ENCODE measurements around the gene RBMS3.

The RBMS3 gene

GRCh38 chr3:29978036-29978435, 697.2 kb downstream of the RBMS3 start:
- Histone ChIP-seq H3K27me3 (ENCODE audit: control insufficient read depth, insufficient read depth, low read length) (no peaks in the 10 kb centered on the region), H3K4me3 (ENCODE audit: low read depth, low read length) (no peak overlapping the region)

GRCh38 chr3:29991198-29991597, 710.3 kb downstream of the RBMS3 start:
- Histone ChIP-seq H3K4me3 (ENCODE audit: low read depth, low read length) (no peak overlapping the region), H3K36me3 (ENCODE audit: control insufficient read depth, insufficient read depth, low read length) (no peaks in the 10 kb centered on the region), H3K4me1 (ENCODE audit: control insufficient read depth, insufficient read depth, low read length) (no peaks in the 10 kb centered on the region), H3K27me3 (ENCODE audit: control insufficient read depth, insufficient read depth, low read length) (no peaks in the 10 kb centered on the region), H3K9ac (ENCODE audit: low read length) (no peak overlapping the region), H3K27ac (ENCODE audit: low read depth, low read length) (no peak overlapping the region), H3K9me3 (ENCODE audit: control insufficient read depth, insufficient read depth, low read depth, low read length) (no peaks in the 10 kb centered on the region; the same call in 1 of the 2 replicates)

More at GRCh38 chr3:29978036-29978435, 697.2 kb downstream of the RBMS3 start:
- H3K36me3 ChIP-seq (ENCODE audit: control insufficient read depth, insufficient read depth, low read length), result peaks cover 7% of the 10 kb centered on the region
- H3K9me3 ChIP-seq (ENCODE audit: control insufficient read depth, insufficient read depth, low read depth, low read length), result peaks cover 17% of the 10 kb centered on the region
- no peak overlapping the region for H3K9ac ChIP-seq (ENCODE audit: low read length)
- peaks cover 6% of the 10 kb centered on the region; the same call in 1 of the 2 replicates for H3K4me1 ChIP-seq (ENCODE audit: control insufficient read depth, insufficient read depth, low read length)
- H3K27ac ChIP-seq (ENCODE audit: low read depth, low read length), result no peak overlapping the region

- Histone ChIP-seq H3K4me3 (ENCODE audit: low read depth, low read length) (no peak overlapping the region), H3K9me3 (ENCODE audit: control insufficient read depth, insufficient read depth, low read depth, low read length) (no peaks in the 10 kb centered on the region), H3K36me3 (ENCODE audit: control insufficient read depth, insufficient read depth, low read length) (no peaks in the 10 kb centered on the region), H3K4me1 (ENCODE audit: control insufficient read depth, insufficient read depth, low read length) (peaks cover 19% of the 10 kb centered on the region; the same call in 1 of the 2 replicates), H3K27ac (ENCODE audit: low read depth, low read length) (no peak overlapping the region), H3K9ac (ENCODE audit: low read length) (no peak overlapping the region), H3K27me3 (ENCODE audit: control insufficient read depth, insufficient read depth, low read length) (no peaks in the 10 kb centered on the region)
Observed at GRCh38 chr3:30002797-30003196, 721.9 kb downstream of the RBMS3 start.

GRCh38 chr3:30003741-30004140, 722.9 kb downstream of the RBMS3 start:
- Histone ChIP-seq H3K9me3 (ENCODE audit: control insufficient read depth, insufficient read depth, low read depth, low read length) (no peaks in the 10 kb centered on the region), H3K27ac (ENCODE audit: low read depth, low read length) (no peak overlapping the region), H3K9ac (ENCODE audit: low read length) (no peak overlapping the region), H3K36me3 (ENCODE audit: control insufficient read depth, insufficient read depth, low read length) (no peaks in the 10 kb centered on the region), H3K4me1 (ENCODE audit: control insufficient read depth, insufficient read depth, low read length) (peaks cover 22% of the 10 kb centered on the region; the same call in 1 of the 2 replicates), H3K4me3 (ENCODE audit: low read depth, low read length) (no peak overlapping the region), H3K27me3 (ENCODE audit: control insufficient read depth, insufficient read depth, low read length) (no peaks in the 10 kb centered on the region)

- Histone ChIP-seq H3K36me3 (ENCODE audit: control insufficient read depth, insufficient read depth, low read length) (no peaks in the 10 kb centered on the region), H3K4me3 (ENCODE audit: low read depth, low read length) (no peak overlapping the region), H3K27me3 (ENCODE audit: control insufficient read depth, insufficient read depth, low read length) (no peaks in the 10 kb centered on the region), H3K4me1 (ENCODE audit: control insufficient read depth, insufficient read depth, low read length) (peaks cover 22% of the 10 kb centered on the region; the same call in 1 of the 2 replicates), H3K9me3 (ENCODE audit: control insufficient read depth, insufficient read depth, low read depth, low read length) (no peaks in the 10 kb centered on the region), H3K9ac (ENCODE audit: low read length) (no peak overlapping the region), H3K27ac (ENCODE audit: low read depth, low read length) (no peak overlapping the region)
Observed at GRCh38 chr3:30004481-30004880, 723.6 kb downstream of the RBMS3 start.

- no peaks in the 10 kb centered on the region for H3K36me3 ChIP-seq (ENCODE audit: control insufficient read depth, insufficient read depth, low read length)
- H3K27ac ChIP-seq (ENCODE audit: low read depth, low read length), result no peak overlapping the region
- H3K9me3 ChIP-seq (ENCODE audit: control insufficient read depth, insufficient read depth, low read depth, low read length), result no peaks in the 10 kb centered on the region
- H3K4me1 ChIP-seq (ENCODE audit: control insufficient read depth, insufficient read depth, low read length), result peaks cover 22% of the 10 kb centered on the region; the same call in 1 of the 2 replicates
- H3K9ac ChIP-seq (ENCODE audit: low read length), result no peak overlapping the region
- H3K4me3 ChIP-seq (ENCODE audit: low read depth, low read length), result no peak overlapping the region
- H3K27me3 ChIP-seq (ENCODE audit: control insufficient read depth, insufficient read depth, low read length), result no peaks in the 10 kb centered on the region
Observed at GRCh38 chr3:30006111-30006510, 725.2 kb downstream of the RBMS3 start.

GRCh38 chr3:30007668-30008067, 726.8 kb downstream of the RBMS3 start:
- Histone ChIP-seq H3K27ac (ENCODE audit: low read depth, low read length) (no peak overlapping the region), H3K9me3 (ENCODE audit: control insufficient read depth, insufficient read depth, low read depth, low read length) (no peaks in the 10 kb centered on the region), H3K36me3 (ENCODE audit: control insufficient read depth, insufficient read depth, low read length) (no peaks in the 10 kb centered on the region), H3K9ac (ENCODE audit: low read length) (no peak overlapping the region), H3K4me1 (ENCODE audit: control insufficient read depth, insufficient read depth, low read length) (peaks cover 22% of the 10 kb centered on the region; the same call in 1 of the 2 replicates), H3K4me3 (ENCODE audit: low read depth, low read length) (no peak overlapping the region), H3K27me3 (ENCODE audit: control insufficient read depth, insufficient read depth, low read length) (no peaks in the 10 kb centered on the region)

- no peak overlapping the region for H3K27ac ChIP-seq (ENCODE audit: low read depth, low read length)
- peaks cover 8% of the 10 kb centered on the region; the same call in 1 of the 2 replicates for H3K4me1 ChIP-seq (ENCODE audit: control insufficient read depth, insufficient read depth, low read length)
- H3K9ac ChIP-seq (ENCODE audit: low read length), result no peak overlapping the region
- no peak overlapping the region for H3K4me3 ChIP-seq (ENCODE audit: low read depth, low read length)
- H3K36me3 ChIP-seq (ENCODE audit: control insufficient read depth, insufficient read depth, low read length), result no peaks in the 10 kb centered on the region
- H3K9me3 ChIP-seq (ENCODE audit: control insufficient read depth, insufficient read depth, low read depth, low read length), result no peaks in the 10 kb centered on the region
- no peaks in the 10 kb centered on the region for H3K27me3 ChIP-seq (ENCODE audit: control insufficient read depth, insufficient read depth, low read length)
Observed at GRCh38 chr3:30011237-30011803, 730.4 kb downstream of the RBMS3 start.

- Histone ChIP-seq H3K9ac (ENCODE audit: low read length) (no peak overlapping the region), H3K27ac (ENCODE audit: low read depth, low read length) (no peak overlapping the region), H3K4me3 (ENCODE audit: low read depth, low read length) (no peak overlapping the region), H3K27me3 (ENCODE audit: control insufficient read depth, insufficient read depth, low read length) (no peaks in the 10 kb centered on the region), H3K9me3 (ENCODE audit: control insufficient read depth, insufficient read depth, low read depth, low read length) (no peaks in the 10 kb centered on the region), H3K36me3 (ENCODE audit: control insufficient read depth, insufficient read depth, low read length) (no peaks in the 10 kb centered on the region), H3K4me1 (ENCODE audit: control insufficient read depth, insufficient read depth, low read length) (0 out of 2 replicates have a peak, but pooled peaks cover under 1% of the 10 kb centered on the region)
Observed at GRCh38 chr3:30012941-30013543, 732.2 kb downstream of the RBMS3 start.

GRCh38 chr3:30017901-30018300, 737.0 kb downstream of the RBMS3 start:
- Histone ChIP-seq H3K4me1 (ENCODE audit: control insufficient read depth, insufficient read depth, low read length) (no peaks in the 10 kb centered on the region), H3K9me3 (ENCODE audit: control insufficient read depth, insufficient read depth, low read depth, low read length) (no peaks in the 10 kb centered on the region), H3K27me3 (ENCODE audit: control insufficient read depth, insufficient read depth, low read length) (no peaks in the 10 kb centered on the region), H3K9ac (ENCODE audit: low read length) (no peak overlapping the region), H3K27ac (ENCODE audit: low read depth, low read length) (no peak overlapping the region), H3K4me3 (ENCODE audit: low read depth, low read length) (no peak overlapping the region), H3K36me3 (ENCODE audit: control insufficient read depth, insufficient read depth, low read length) (no peaks in the 10 kb centered on the region)

- no peaks in the 10 kb centered on the region for H3K4me1 ChIP-seq (ENCODE audit: control insufficient read depth, insufficient read depth, low read length)
- no peak overlapping the region for H3K9ac ChIP-seq (ENCODE audit: low read length)
- no peaks in the 10 kb centered on the region for H3K27me3 ChIP-seq (ENCODE audit: control insufficient read depth, insufficient read depth, low read length)
- H3K27ac ChIP-seq (ENCODE audit: low read depth, low read length), result no peak overlapping the region
- H3K36me3 ChIP-seq (ENCODE audit: control insufficient read depth, insufficient read depth, low read length), result no peaks in the 10 kb centered on the region
- H3K9me3 ChIP-seq (ENCODE audit: control insufficient read depth, insufficient read depth, low read depth, low read length), result no peaks in the 10 kb centered on the region
- no peak overlapping the region for H3K4me3 ChIP-seq (ENCODE audit: low read depth, low read length)
Observed at GRCh38 chr3:30020380-30020779, 739.5 kb downstream of the RBMS3 start.
